Thymus (tissue), 14 donors: ENCODE measurements around the gene MROH2B. TPM values are rescaled to one million over a fixed set of nuclear protein-coding genes. Genes with fewer than 3 reads are reported as not detected.

Experiments
- DNase-seq, 9 donors: peaks; one replicate each; pipeline ENCODE4 v3.0.0-alpha.2; 2013; ENCODE audit warnings: low spot score in 9 of 9, low read depth in 6 of 9, missing footprints in 1 of 9
- H3K27ac ChIP-seq, 2 donors: one replicate each; pipeline ENCODE4 v1.5.1; 2013; ENCODE audit warnings: control low read depth in 1 of 2, low read depth in 1 of 2, low read length in 1 of 2, mild to moderate bottlenecking in 1 of 2, moderate library complexity in 1 of 2
- H3K27me3 ChIP-seq, 2 donors: one replicate each; pipeline ENCODE4 v1.5.1; 2013; ENCODE audit warnings: low read length in 1 of 2; ENCODE audit not compliant: control insufficient read depth in 2 of 2, insufficient read depth in 1 of 2
- H3K36me3 ChIP-seq, 2 donors: one replicate each; pipeline ENCODE4 v1.5.1; 2013; ENCODE audit warnings: low read length in 1 of 2, mild to moderate bottlenecking in 1 of 2, moderate library complexity in 1 of 2; ENCODE audit not compliant: control insufficient read depth in 2 of 2, insufficient read depth in 2 of 2
- H3K4me1 ChIP-seq, 2 donors: one replicate each; pipeline ENCODE4 v1.5.1; 2013; ENCODE audit warnings: low read length in 2 of 2; ENCODE audit not compliant: control insufficient read depth in 2 of 2, insufficient read depth in 2 of 2
- H3K4me3 ChIP-seq, 2 donors: one replicate each; pipeline ENCODE4 v1.5.1; 2013; ENCODE audit warnings: low read length in 2 of 2, control low read depth in 1 of 2, mild to moderate bottlenecking in 1 of 2
- H3K9me3 ChIP-seq, 2 donors: one replicate each; pipeline ENCODE4 v1.5.1; 2013; ENCODE audit warnings: low read length in 1 of 2, mild to moderate bottlenecking in 1 of 2; ENCODE audit not compliant: control insufficient read depth in 2 of 2, insufficient read depth in 1 of 2
- whole genome bisulfite sequencing: extraction: QIAGEN DNeasy Blood & Tissue Kit; methylation state at CpG from one replicate; pipeline ENCODE4 v1.1.7; 2013; 5-methylcytosine and 5-hydroxymethylcytosine counted together
- long read RNA-seq, 10 donors: transcript quantifications; one replicate each; lab custom pipeline, GENCODE V29; 2026
- polyA plus RNA-seq: library from polyadenylated mRNA; stranded (reverse); fragments of 200-250 nt; gene quantifications from one replicate; pipeline ENCODE4 v1.2.3, GENCODE V29; 2013
- total RNA-seq: library from RNA; stranded (reverse); fragments of 120-200 nt; gene quantifications from one replicate; pipeline ENCODE4 v1.2.4, GENCODE V29; 2013
- donor health status: healthy.

The MROH2B gene
- total RNA-seq (0.05 TPM), polyA plus RNA-seq (0.09 TPM)
- long read RNA-seq, donor 1, result 0 reads
- long read RNA-seq, donor 2, result 0 reads
- long read RNA-seq, donor 3, result 0 reads
- long read RNA-seq, donor 4, result 0 reads
- long read RNA-seq, donor 5, result 0 reads
- long read RNA-seq, donor 6, result 0 reads
- long read RNA-seq, donor 7, result 0 reads
- long read RNA-seq, donor 8, result 0 reads
- long read RNA-seq, donor 9, result 0 reads
- long read RNA-seq, donor 10, result 0 reads

GRCh38 chr5:41071242-41071641 is at the start of gene MROH2B:
MROH2B (minus strand) TSS chr5:41071342; CDS start chr5:41070852, 490 bp downstream.
- 90% methylated on average over 1 of the region's 1 CpG for WGBS
- Histone ChIP-seq H3K4me1 (no peaks in the 10 kb centered on the region), H3K27me3 (no peaks in the 10 kb centered on the region), H3K9me3 (no peaks in the 10 kb centered on the region), H3K36me3 (no peaks in the 10 kb centered on the region), H3K4me3 (no peak within 1 kb of the TSS), H3K27ac (no peak within 1 kb of the TSS)
- DNase-seq, result no peak

- H3K4me3 ChIP-seq, result no peak overlapping the region
- no peaks in the 10 kb centered on the region for H3K27me3 ChIP-seq
- 94% methylated on average over 8 of the region's 8 CpGs for WGBS
- H3K36me3 ChIP-seq, result no peaks in the 10 kb centered on the region
- H3K27ac ChIP-seq, result no peak overlapping the region
- no peaks in the 10 kb centered on the region for H3K4me1 ChIP-seq
- DNase-seq, result no peak
- H3K9me3 ChIP-seq, result no peaks in the 10 kb centered on the region
Measured at GRCh38 chr5:41120600-41120999, 49.5 kb upstream of the MROH2B start.

GRCh38 chr5:41118177-41118576 is 47.0 kb upstream of the MROH2B start:
- no peaks in the 10 kb centered on the region for H3K27me3 ChIP-seq
- H3K4me3 ChIP-seq, result no peak overlapping the region
- H3K9me3 ChIP-seq, result no peaks in the 10 kb centered on the region
- 94% methylated on average over 3 of the region's 3 CpGs for WGBS
- no peak overlapping the region for H3K27ac ChIP-seq
- H3K4me1 ChIP-seq, result no peaks in the 10 kb centered on the region
- DNase-seq, result no peak
- H3K36me3 ChIP-seq, result no peaks in the 10 kb centered on the region

GRCh38 chr5:41115281-41115680 is 44.1 kb upstream of the MROH2B start:
- Histone ChIP-seq H3K36me3 (no peaks in the 10 kb centered on the region), H3K4me1 (no peaks in the 10 kb centered on the region), H3K9me3 (no peaks in the 10 kb centered on the region), H3K27ac (no peak overlapping the region), H3K27me3 (no peaks in the 10 kb centered on the region), H3K4me3 (no peak overlapping the region)
- 91% methylated on average over 2 of the region's 2 CpGs for WGBS
- DNase-seq, result no peak

- no peak for DNase-seq
- WGBS, result 95% methylated on average over 2 of the region's 2 CpGs
- Histone ChIP-seq H3K27ac (no peak overlapping the region), H3K27me3 (no peaks in the 10 kb centered on the region), H3K4me3 (no peak overlapping the region), H3K36me3 (no peaks in the 10 kb centered on the region), H3K9me3 (no peaks in the 10 kb centered on the region), H3K4me1 (no peaks in the 10 kb centered on the region)
Measured at GRCh38 chr5:41112486-41113455, 41.6 kb upstream of the MROH2B start.

- H3K9me3 ChIP-seq, result no peaks in the 10 kb centered on the region
- no peak for DNase-seq
- H3K4me1 ChIP-seq, result no peaks in the 10 kb centered on the region
- no peaks in the 10 kb centered on the region for H3K36me3 ChIP-seq
- H3K27ac ChIP-seq, result no peak overlapping the region
- H3K27me3 ChIP-seq, result no peaks in the 10 kb centered on the region
- no peak overlapping the region for H3K4me3 ChIP-seq
Measured at GRCh38 chr5:41109186-41109585, 38.0 kb upstream of the MROH2B start.

- Histone ChIP-seq H3K4me3 (no peak overlapping the region), H3K9me3 (no peaks in the 10 kb centered on the region), H3K36me3 (no peaks in the 10 kb centered on the region), H3K4me1 (no peaks in the 10 kb centered on the region), H3K27ac (no peak overlapping the region), H3K27me3 (no peaks in the 10 kb centered on the region)
- no peak for DNase-seq
Measured at GRCh38 chr5:41102341-41102740, 31.2 kb upstream of the MROH2B start.

GRCh38 chr5:41097642-41098041 is 26.5 kb upstream of the MROH2B start:
- Histone ChIP-seq H3K9me3 (no peaks in the 10 kb centered on the region), H3K27me3 (no peaks in the 10 kb centered on the region), H3K27ac (no peak overlapping the region), H3K36me3 (no peaks in the 10 kb centered on the region), H3K4me1 (no peaks in the 10 kb centered on the region), H3K4me3 (no peak overlapping the region)
- DNase-seq, result no peak
- WGBS, result 65% methylated on average over 2 of the region's 2 CpGs

GRCh38 chr5:41095324-41096101 is 24.4 kb upstream of the MROH2B start:
- H3K4me3 ChIP-seq, result no peak overlapping the region
- no peaks in the 10 kb centered on the region for H3K36me3 ChIP-seq
- H3K4me1 ChIP-seq, result no peaks in the 10 kb centered on the region
- no peaks in the 10 kb centered on the region for H3K9me3 ChIP-seq
- no peak for DNase-seq
- H3K27me3 ChIP-seq, result no peaks in the 10 kb centered on the region
- H3K27ac ChIP-seq, result no peak overlapping the region
- 91% methylated on average over 5 of the region's 5 CpGs for WGBS
